Liver (tissue), 9 donors: Measurements from ENCODE around the gene HMHB1. TPM values are rescaled to one million over a fixed set of nuclear protein-coding genes. Genes with fewer than 3 reads are reported as not detected.

Experiments
- DNase-seq: peaks from one replicate; pipeline ENCODE4 v3.0.0-alpha.2; 2017; ENCODE audit warnings: low spot score
- H3K27ac ChIP-seq, 2 donors: one replicate each; pipeline ENCODE4 v1.7.0; 2013; ENCODE audit warnings: inconsistent platforms in 2 of 2, low read length in 2 of 2, control low read depth in 1 of 2, low read depth in 1 of 2, mild to moderate bottlenecking in 1 of 2
- H3K27me3 ChIP-seq, 4 donors: one replicate each; pipeline versions ENCODE4 v1.6.1 to v1.7.0; 2013; ENCODE audit warnings: low read length in 3 of 4, inconsistent platforms in 1 of 4, mild to moderate bottlenecking in 1 of 4, moderate library complexity in 1 of 4; ENCODE audit not compliant: control insufficient read depth in 4 of 4, insufficient read depth in 4 of 4
- H3K36me3 ChIP-seq, 4 donors: one replicate each; pipeline versions ENCODE4 v1.6.1 to v1.7.0; 2013; ENCODE audit warnings: low read length in 3 of 4, mild to moderate bottlenecking in 3 of 4, low read depth in 1 of 4, moderate library complexity in 1 of 4; ENCODE audit not compliant: control insufficient read depth in 4 of 4, insufficient read depth in 3 of 4
- H3K4me1 ChIP-seq, 4 donors: one replicate each; pipeline versions ENCODE4 v1.6.1 to v1.7.0; 2013; ENCODE audit warnings: low read length in 3 of 4, mild to moderate bottlenecking in 3 of 4, moderate library complexity in 1 of 4; ENCODE audit not compliant: control insufficient read depth in 4 of 4, insufficient read depth in 4 of 4
- H3K4me3 ChIP-seq, 3 donors: one replicate each; pipeline versions ENCODE4 v1.6.1 to v1.7.0; 2013; ENCODE audit warnings: low read length in 3 of 3, control low read depth in 1 of 3, low read depth in 1 of 3, mild to moderate bottlenecking in 1 of 3
- H3K9ac ChIP-seq, 2 donors: one replicate each; pipeline ENCODE4 v1.7.0; 2013; ENCODE audit warnings: low read length in 2 of 2, mild to moderate bottlenecking in 2 of 2, moderate library complexity in 2 of 2, control low read depth in 1 of 2, low read depth in 1 of 2
- H3K9me3 ChIP-seq, 4 donors: one replicate each; pipeline versions ENCODE4 v1.6.1 to v1.7.0; 2013; ENCODE audit warnings: low read length in 3 of 4; ENCODE audit not compliant: control insufficient read depth in 4 of 4
- EGR1 ChIP-seq, 2 donors: IDR thresholded peaks; 2 replicates each; pipeline ENCODE4 v1.6.1; 2016 to 2018; ENCODE audit warnings: antibody characterized with exemption in 2 of 2, low read depth in 2 of 2
- FOXA2 ChIP-seq: IDR thresholded peaks from 2 replicates; pipeline ENCODE4 v1.6.1; 2016; ENCODE audit warnings: antibody characterized with exemption
- GABPA ChIP-seq, 2 donors: IDR thresholded peaks in 1 of 2; conservative IDR thresholded peaks in 1 of 2; 2 replicates each; pipeline ENCODE4 v1.6.1; 2016; ENCODE audit warnings: antibody characterized with exemption in 2 of 2, mild to moderate bottlenecking in 1 of 2, moderate library complexity in 1 of 2
- HNF4A ChIP-seq, 2 donors: conservative IDR thresholded peaks; 2 replicates each; pipeline ENCODE4 v1.6.1; 2016; ENCODE audit warnings: antibody characterized with exemption in 2 of 2, mild to moderate bottlenecking in 2 of 2
- HNF4G ChIP-seq: IDR thresholded peaks from 2 replicates; pipeline ENCODE4 v1.6.1; 2016; ENCODE audit warnings: antibody characterized with exemption
- JUND ChIP-seq, 2 donors: IDR thresholded peaks; 2 replicates each; pipeline ENCODE4 v1.6.1; 2016; ENCODE audit warnings: antibody characterized with exemption in 2 of 2
- NR2F2 ChIP-seq: IDR thresholded peaks from 2 replicates; pipeline ENCODE4 v1.6.1; 2016; ENCODE audit warnings: antibody characterized with exemption
- RXRA ChIP-seq, 2 donors: IDR thresholded peaks; 2 replicates each; pipeline ENCODE4 v1.6.1; 2017 to 2018; ENCODE audit warnings: antibody characterized with exemption in 2 of 2, mild to moderate bottlenecking in 1 of 2
- SP1 ChIP-seq: IDR thresholded peaks from 2 replicates; pipeline ENCODE4 v1.6.1; 2018; ENCODE audit warnings: antibody characterized with exemption, mild to moderate bottlenecking
- TAF1 ChIP-seq: conservative IDR thresholded peaks from 2 replicates; pipeline ENCODE4 v1.6.1; 2016; ENCODE audit warnings: antibody characterized with exemption, mild to moderate bottlenecking
- YY1 ChIP-seq: IDR thresholded peaks from 2 replicates; pipeline ENCODE4 v1.6.1; 2016; ENCODE audit warnings: antibody characterized with exemption, mild to moderate bottlenecking
- WGBS: extraction: QIAGEN DNeasy Blood & Tissue Kit; methylation state at CpG from one replicate; pipeline ENCODE4 v1.1.7; 2013; 5-methylcytosine and 5-hydroxymethylcytosine counted together
- polyA plus RNA-seq, 2 donors: library from polyadenylated mRNA; stranded (reverse) in 1 of 2; unstranded in 1 of 2; fragments of 200-250 nt in 1 of 2; fragments of >200 nt in 1 of 2; fragmentation: Nextera tagmentation in 1 of 2; extraction: Ambion mirVana in 1 of 2; gene quantifications; one replicate each; pipeline versions ENCODE4 v1.2.1 to v1.2.3, GENCODE V29; 2013 to 2015
- total RNA-seq, 2 donors: library from RNA; depleted of rRNA; stranded (reverse); fragments of >200 nt; gene quantifications; one replicate each; pipeline ENCODE4 v1.2.3, GENCODE V29; 2014
- TF ChIP-seq, protein P1 (sequence below): IDR thresholded peaks from 2 replicates; pipeline ENCODE4 v1.6.1; 2016; ENCODE audit warnings: antibody characterized with exemption
- TF ChIP-seq, protein P2 (sequence below): IDR thresholded peaks from 2 replicates; pipeline ENCODE4 v1.6.1; 2016; ENCODE audit warnings: antibody characterized with exemption
- TF ChIP-seq, protein P3 (sequence below): IDR thresholded peaks from 2 replicates; pipeline ENCODE4 v1.6.1; 2016; ENCODE audit warnings: antibody characterized with exemption
- TF ChIP-seq, protein P4 (sequence below): fragments of 150-350 bp; IDR thresholded peaks from 2 replicates; pipeline ENCODE4 v1.5.1; 2017; ENCODE audit warnings: improper control_type of control experiment, low read depth, low read length; ENCODE audit not compliant: missing input control
- TF ChIP-seq, protein P5 (sequence below): IDR thresholded peaks from 2 replicates; pipeline ENCODE4 v1.6.1; 2016; ENCODE audit warnings: antibody characterized with exemption, mild to moderate bottlenecking
- donor health status: healthy.
- donor health status: healthy.
- donor health status: healthy.
- donor health status: healthy.
- donor health status: healthy.

Gene HMHB1
- total and polyA plus RNA-seq, 4 donors, result not detected

DNA sequence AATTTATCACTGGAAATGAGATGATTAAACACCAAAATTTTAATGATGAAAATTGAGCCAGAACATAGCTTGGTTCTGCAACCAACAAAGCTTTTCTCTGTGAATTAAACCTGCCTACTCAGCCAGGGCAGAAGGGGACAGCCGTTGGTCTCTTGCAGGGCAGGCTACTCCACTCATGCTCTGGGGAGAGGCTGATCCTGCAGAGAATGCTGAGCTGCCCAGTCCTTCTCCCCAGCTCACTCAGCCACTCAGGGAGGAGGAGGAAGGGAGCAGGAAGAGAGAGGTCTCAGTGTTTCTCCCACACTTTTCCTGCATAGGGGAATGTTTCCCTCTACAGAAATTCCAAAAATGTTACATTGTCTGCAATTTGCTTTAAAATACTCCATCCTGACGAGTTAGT lies 40.4 kb upstream of the HMHB1 start (continued):
- TF ChIP-seq, protein P1, sequence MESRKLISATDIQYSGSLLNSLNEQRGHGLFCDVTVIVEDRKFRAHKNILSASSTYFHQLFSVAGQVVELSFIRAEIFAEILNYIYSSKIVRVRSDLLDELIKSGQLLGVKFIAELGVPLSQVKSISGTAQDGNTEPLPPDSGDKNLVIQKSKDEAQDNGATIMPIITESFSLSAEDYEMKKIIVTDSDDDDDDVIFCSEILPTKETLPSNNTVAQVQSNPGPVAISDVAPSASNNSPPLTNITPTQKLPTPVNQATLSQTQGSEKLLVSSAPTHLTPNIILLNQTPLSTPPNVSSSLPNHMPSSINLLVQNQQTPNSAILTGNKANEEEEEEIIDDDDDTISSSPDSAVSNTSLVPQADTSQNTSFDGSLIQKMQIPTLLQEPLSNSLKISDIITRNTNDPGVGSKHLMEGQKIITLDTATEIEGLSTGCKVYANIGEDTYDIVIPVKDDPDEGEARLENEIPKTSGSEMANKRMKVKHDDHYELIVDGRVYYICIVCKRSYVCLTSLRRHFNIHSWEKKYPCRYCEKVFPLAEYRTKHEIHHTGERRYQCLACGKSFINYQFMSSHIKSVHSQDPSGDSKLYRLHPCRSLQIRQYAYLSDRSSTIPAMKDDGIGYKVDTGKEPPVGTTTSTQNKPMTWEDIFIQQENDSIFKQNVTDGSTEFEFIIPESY, result no peak

DNA sequence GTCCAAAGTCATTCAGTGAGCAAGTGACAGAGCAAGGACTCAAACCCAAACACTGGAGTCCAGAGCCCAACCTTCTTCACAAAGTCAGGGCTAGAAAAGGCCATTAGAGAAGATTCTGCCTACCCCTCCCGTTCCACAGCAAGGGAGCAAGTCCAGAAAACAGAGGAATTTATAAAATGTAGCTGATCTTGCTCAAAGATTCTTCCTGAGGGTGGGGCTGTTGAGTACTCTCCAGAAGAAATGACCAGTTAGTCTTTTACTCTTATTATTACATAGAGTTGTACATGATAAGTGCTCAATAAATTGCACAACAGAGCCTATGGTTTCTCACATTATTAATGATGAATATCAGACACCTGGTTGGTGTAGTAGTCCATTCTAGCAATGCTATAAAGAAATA lies 39.3 kb upstream of the HMHB1 start:
- no peak overlapping the region for H3K9ac ChIP-seq
- H3K36me3 ChIP-seq, result no peaks in the 10 kb centered on the region
- no peaks in the 10 kb centered on the region for H3K9me3 ChIP-seq
- no peaks in the 10 kb centered on the region for H3K4me1 ChIP-seq
- H3K27me3 ChIP-seq, result no peaks in the 10 kb centered on the region
- H3K27ac ChIP-seq, result no peak overlapping the region
- no peak for DNase-seq
- H3K4me3 ChIP-seq, result no peak overlapping the region
- TF ChIP-seq, protein P2, sequence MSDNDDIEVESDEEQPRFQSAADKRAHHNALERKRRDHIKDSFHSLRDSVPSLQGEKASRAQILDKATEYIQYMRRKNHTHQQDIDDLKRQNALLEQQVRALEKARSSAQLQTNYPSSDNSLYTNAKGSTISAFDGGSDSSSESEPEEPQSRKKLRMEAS, result no peak
- TF ChIP-seq, protein P3, sequence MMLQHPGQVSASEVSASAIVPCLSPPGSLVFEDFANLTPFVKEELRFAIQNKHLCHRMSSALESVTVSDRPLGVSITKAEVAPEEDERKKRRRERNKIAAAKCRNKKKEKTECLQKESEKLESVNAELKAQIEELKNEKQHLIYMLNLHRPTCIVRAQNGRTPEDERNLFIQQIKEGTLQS, result no peak
- TF ChIP-seq NR2F2 (no peak), HNF4A (conservative IDR thresholded peaks at IDR 0.05) (no peak), TAF1 (no peak), EGR1 (IDR thresholded peaks at IDR 0.05; ENCODE audit: low read depth in 2 of 2) (no peak), YY1 (no peak), JUND (IDR thresholded peaks at IDR 0.05) (no peak), HNF4G (no peak), SP1 (no peak), FOXA2 (no peak), GABPA (IDR thresholded peaks at IDR 0.05 in 1 of 2, conservative IDR thresholded peaks at IDR 0.05 in 1 of 2) (no peak), RXRA (IDR thresholded peaks at IDR 0.05) (no peak)
- TF ChIP-seq, protein P4, sequence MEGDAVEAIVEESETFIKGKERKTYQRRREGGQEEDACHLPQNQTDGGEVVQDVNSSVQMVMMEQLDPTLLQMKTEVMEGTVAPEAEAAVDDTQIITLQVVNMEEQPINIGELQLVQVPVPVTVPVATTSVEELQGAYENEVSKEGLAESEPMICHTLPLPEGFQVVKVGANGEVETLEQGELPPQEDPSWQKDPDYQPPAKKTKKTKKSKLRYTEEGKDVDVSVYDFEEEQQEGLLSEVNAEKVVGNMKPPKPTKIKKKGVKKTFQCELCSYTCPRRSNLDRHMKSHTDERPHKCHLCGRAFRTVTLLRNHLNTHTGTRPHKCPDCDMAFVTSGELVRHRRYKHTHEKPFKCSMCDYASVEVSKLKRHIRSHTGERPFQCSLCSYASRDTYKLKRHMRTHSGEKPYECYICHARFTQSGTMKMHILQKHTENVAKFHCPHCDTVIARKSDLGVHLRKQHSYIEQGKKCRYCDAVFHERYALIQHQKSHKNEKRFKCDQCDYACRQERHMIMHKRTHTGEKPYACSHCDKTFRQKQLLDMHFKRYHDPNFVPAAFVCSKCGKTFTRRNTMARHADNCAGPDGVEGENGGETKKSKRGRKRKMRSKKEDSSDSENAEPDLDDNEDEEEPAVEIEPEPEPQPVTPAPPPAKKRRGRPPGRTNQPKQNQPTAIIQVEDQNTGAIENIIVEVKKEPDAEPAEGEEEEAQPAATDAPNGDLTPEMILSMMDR, result no peak
- TF ChIP-seq, protein P5, sequence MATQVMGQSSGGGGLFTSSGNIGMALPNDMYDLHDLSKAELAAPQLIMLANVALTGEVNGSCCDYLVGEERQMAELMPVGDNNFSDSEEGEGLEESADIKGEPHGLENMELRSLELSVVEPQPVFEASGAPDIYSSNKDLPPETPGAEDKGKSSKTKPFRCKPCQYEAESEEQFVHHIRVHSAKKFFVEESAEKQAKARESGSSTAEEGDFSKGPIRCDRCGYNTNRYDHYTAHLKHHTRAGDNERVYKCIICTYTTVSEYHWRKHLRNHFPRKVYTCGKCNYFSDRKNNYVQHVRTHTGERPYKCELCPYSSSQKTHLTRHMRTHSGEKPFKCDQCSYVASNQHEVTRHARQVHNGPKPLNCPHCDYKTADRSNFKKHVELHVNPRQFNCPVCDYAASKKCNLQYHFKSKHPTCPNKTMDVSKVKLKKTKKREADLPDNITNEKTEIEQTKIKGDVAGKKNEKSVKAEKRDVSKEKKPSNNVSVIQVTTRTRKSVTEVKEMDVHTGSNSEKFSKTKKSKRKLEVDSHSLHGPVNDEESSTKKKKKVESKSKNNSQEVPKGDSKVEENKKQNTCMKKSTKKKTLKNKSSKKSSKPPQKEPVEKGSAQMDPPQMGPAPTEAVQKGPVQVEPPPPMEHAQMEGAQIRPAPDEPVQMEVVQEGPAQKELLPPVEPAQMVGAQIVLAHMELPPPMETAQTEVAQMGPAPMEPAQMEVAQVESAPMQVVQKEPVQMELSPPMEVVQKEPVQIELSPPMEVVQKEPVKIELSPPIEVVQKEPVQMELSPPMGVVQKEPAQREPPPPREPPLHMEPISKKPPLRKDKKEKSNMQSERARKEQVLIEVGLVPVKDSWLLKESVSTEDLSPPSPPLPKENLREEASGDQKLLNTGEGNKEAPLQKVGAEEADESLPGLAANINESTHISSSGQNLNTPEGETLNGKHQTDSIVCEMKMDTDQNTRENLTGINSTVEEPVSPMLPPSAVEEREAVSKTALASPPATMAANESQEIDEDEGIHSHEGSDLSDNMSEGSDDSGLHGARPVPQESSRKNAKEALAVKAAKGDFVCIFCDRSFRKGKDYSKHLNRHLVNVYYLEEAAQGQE, result no peak
- 73% methylated on average over 1 of the region's 1 CpG for WGBS
